ENCODE results near the gene NINJ2. TPM values are rescaled to one million over a fixed set of nuclear protein-coding genes. Genes with fewer than 3 reads are reported as not detected.

Gene NINJ2
- total and polyA plus RNA-seq, 10 of the 15 experiments (the other 5 are each of a cell fraction or from before 2014, with no cell fraction given): 8.9 to 51.6 (median 21.3) TPM

- WGBS (ENCODE audit: insufficient coverage, insufficient replicate concordance, low lambda C conversion rate, missing lambda C conversion rate): 84% methylated on average over 6 of the region's 6 CpGs
- H3K79me2 ChIP-seq (ENCODE audit: control insufficient read depth, insufficient read depth, low read length): no peaks in the 10 kb centered on the region
- H3K9ac ChIP-seq (ENCODE audit: control insufficient read depth, insufficient read depth, low read length): no peak overlapping the region
- H3K36me3 ChIP-seq (ENCODE audit: control insufficient read depth in 2 of 2, insufficient read depth in 2 of 2, low read length in 1 of 2): no peaks in the 10 kb centered on the region
- H2AFZ ChIP-seq (ENCODE audit: control insufficient read depth, low read depth, low read length): no peak overlapping the region
- no peaks in the 10 kb centered on the region for H3K9me3 ChIP-seq (replicated peaks; ENCODE audit: control insufficient read depth, insufficient read depth, low read length)
- SMC1A ChIA-PET (ENCODE audit: uncharacterized antibody, unreplicated experiment): interaction anchor here (1.9 to 5.2 kb wide), 2 partner anchors 13 to 132 kb away, joined by 4 to 71 read pairs; partner anchors contain the start of gene WNK1
- H3K4me3 ChIP-seq: no peak overlapping the region
- POLR2A ChIA-PET: interaction anchor here (0.7 kb wide), 1 partner anchor 169 kb away, joined by 3 read pairs; no protein-coding TSS in a partner anchor
- H4K20me1 ChIP-seq (ENCODE audit: control insufficient read depth, insufficient read depth): no peaks in the 10 kb centered on the region
- RAD21 ChIA-PET (ENCODE audit: unreplicated experiment): interaction anchor here (3.0 kb wide), 1 partner anchor 133 kb away, joined by 18 read pairs; the partner anchor contains the start of gene WNK1
- BruUV-seq (replicated peaks): no TSS peak
- ATAC-seq (no peak), FAIRE-seq (no peak), DNase-seq (ENCODE audit: low read depth, low spot score) (no peak)
- H3K27me3 ChIP-seq (replicated peaks in 1 of 2; ENCODE audit: control insufficient read depth in 2 of 2, insufficient read depth in 2 of 2, low read length in 1 of 2): no peaks in the 10 kb centered on the region
- H3K4me1 ChIP-seq (ENCODE audit: control insufficient read depth, insufficient read depth, low read length): peaks cover 10% of the 10 kb centered on the region; the same call in 1 of the 2 replicates
- intact Hi-C loops (cut with micrococcal nuclease; ENCODE audit: unreplicated experiment) (no loop called here), in situ Hi-C loops (cut with MboI) (no loop called here)
- no peak overlapping the region for H3K27ac ChIP-seq (ENCODE audit: control insufficient read depth, insufficient read depth)
- CTCF ChIA-PET: no interaction called here
- TF ChIP-seq CTCF (IDR thresholded peaks at IDR 0.05 in 2 of 3, conservative IDR thresholded peaks at IDR 0.05 in 1 of 3; ENCODE audit: control insufficient read depth in 2 of 3, extremely low read depth in 1 of 3, insufficient read depth in 1 of 3, low read depth in 3 of 3, low read length in 3 of 3): no peak
- no peak for TF ChIP-seq BRCA1 (IDR thresholded peaks at IDR 0.05; ENCODE audit: low read depth, low read length)
- TF ChIP-seq ATF7 (IDR thresholded peaks at IDR 0.05; ENCODE audit: low read depth): no peak
- no peak for TF ChIP-seq MEF2B (IDR thresholded peaks at IDR 0.05; ENCODE audit: partially characterized antibody, poor library complexity, severe bottlenecking)
- TF ChIP-seq STAT1 (conservative IDR thresholded peaks at IDR 0.05): no peak
- no peak for TF ChIP-seq IKZF2 (IDR thresholded peaks at IDR 0.05)
- TF ChIP-seq ELK1 (IDR thresholded peaks at IDR 0.05; ENCODE audit: low read depth, low read length): no peak
- no peak for TF ChIP-seq NBN (IDR thresholded peaks at IDR 0.05)
- TF ChIP-seq EP300 (IDR thresholded peaks at IDR 0.05; ENCODE audit: borderline replicate concordance in 1 of 2, control insufficient read depth in 1 of 2, low read depth in 2 of 2, low read length in 2 of 2): no peak
- no peak for TF ChIP-seq YBX1 (IDR thresholded peaks at IDR 0.05)
- no peak for TF ChIP-seq SRF (IDR thresholded peaks at IDR 0.05; ENCODE audit: low read depth in 2 of 2, low read length in 2 of 2)
- no peak for TF ChIP-seq RBBP5 (conservative IDR thresholded peaks at IDR 0.05)
- no peak for TF ChIP-seq CEBPB (IDR thresholded peaks at IDR 0.05; ENCODE audit: borderline replicate concordance in 1 of 2, low read depth in 2 of 2, low read length in 2 of 2)
- TF ChIP-seq RUNX3 (IDR thresholded peaks at IDR 0.05; ENCODE audit: low read length): no peak
- no peak for TF ChIP-seq NFXL1 (IDR thresholded peaks at IDR 0.05; ENCODE audit: borderline replicate concordance)
- no peak overlapping the region for H3K4me2 ChIP-seq (ENCODE audit: control insufficient read depth, insufficient read depth)
Measured at GRCh38 chr12:618605-619004, 44.6 kb downstream of the NINJ2 start.

Data from GM12878 (cell line).